VCaP (cell line): ENCODE data around the gene GFI1B.

ENCODE experiments used
- H3K27ac ChIP-seq: fragments of 450-650 bp; 2 replicates; pipeline ENCODE4 v1.5.1; 2017
- TF ChIP-seq, protein P1 (sequence below): fragments of 450-650 bp; conservative IDR thresholded peaks from 2 replicates; pipeline ENCODE4 v1.5.1; 2017; ENCODE audit warnings: mild to moderate bottlenecking, moderate library complexity

GFI1B gene

DNA sequence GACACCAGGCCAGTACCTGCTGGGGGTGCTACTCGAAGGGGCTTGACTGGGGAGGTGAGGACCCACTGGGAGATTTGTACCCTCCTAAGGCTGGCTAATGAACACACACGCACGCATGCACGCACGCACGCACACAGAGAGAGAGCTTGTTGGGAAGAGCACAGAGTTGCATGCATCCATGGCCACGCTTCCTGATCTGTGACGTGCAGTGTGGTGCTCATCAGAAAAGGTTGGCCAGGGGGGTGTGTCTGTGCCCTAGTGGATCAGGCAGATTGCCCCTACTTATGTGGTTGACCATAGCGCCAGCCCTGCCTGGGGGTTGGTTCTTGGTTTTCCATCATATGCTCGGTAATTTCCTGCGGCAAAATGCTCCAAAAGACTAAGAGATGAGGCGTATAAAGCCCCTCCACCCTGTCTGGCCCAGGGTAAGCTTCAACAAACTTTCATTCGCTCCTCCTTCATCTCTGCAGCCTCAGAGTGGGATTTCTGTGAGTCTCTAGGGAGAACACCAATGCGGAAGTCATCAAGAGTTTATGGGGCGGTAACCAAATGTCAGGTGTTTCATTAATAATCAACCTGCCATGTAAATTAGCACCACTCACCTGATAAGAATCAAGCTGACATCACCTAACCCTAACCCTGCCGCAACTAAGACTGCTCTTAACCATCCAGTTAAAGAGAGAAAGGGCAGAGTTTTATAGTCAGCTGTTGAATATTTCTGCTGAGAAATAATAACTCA lies 8.0 kb upstream of the GFI1B start:
- TF ChIP-seq, protein P1, sequence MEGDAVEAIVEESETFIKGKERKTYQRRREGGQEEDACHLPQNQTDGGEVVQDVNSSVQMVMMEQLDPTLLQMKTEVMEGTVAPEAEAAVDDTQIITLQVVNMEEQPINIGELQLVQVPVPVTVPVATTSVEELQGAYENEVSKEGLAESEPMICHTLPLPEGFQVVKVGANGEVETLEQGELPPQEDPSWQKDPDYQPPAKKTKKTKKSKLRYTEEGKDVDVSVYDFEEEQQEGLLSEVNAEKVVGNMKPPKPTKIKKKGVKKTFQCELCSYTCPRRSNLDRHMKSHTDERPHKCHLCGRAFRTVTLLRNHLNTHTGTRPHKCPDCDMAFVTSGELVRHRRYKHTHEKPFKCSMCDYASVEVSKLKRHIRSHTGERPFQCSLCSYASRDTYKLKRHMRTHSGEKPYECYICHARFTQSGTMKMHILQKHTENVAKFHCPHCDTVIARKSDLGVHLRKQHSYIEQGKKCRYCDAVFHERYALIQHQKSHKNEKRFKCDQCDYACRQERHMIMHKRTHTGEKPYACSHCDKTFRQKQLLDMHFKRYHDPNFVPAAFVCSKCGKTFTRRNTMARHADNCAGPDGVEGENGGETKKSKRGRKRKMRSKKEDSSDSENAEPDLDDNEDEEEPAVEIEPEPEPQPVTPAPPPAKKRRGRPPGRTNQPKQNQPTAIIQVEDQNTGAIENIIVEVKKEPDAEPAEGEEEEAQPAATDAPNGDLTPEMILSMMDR = no peak
- H3K27ac ChIP-seq = no peak overlapping the region

DNA sequence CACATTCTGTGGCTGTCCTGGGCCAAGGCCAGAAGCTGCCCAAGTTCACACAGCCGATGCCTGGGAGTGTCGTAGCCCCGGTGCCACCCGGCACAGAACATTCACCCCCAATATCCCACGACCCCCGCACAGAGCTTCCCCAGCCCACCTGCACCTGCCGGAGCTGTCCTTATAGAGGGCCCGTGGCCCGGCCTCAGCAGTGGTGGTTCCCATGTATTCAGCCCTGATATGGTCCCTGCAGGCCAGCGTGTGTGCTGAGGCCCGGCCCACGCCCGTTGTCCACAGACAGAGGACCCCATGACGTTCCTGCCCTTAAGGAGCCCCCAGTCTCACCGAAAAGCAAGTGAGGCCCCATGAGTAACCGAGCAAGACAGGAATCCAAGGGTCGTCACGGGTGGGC lies 5.3 kb upstream of the GFI1B start:
- no peak overlapping the region; the same call in 1 of the 2 replicates for H3K27ac ChIP-seq
- TF ChIP-seq, protein P1 = no peak

DNA sequence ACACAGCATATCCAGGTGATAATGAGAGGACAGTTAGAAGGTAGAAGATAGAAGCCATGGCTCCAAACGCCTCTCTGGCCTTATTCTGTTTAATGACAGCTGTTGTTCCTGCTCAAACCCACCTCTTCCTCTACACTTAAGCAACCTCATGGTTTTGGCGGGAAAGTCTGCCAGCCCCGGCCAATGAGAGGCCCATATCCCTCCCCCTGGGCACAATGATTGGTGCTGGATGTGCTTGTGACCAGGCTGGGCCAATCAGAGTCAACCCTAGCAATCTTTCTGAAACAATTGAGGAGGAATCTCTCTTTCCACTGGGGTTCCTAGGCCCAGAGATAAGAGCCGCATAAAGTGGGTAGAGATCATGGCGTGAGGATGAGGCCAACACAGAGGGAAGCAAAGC lies 4.8 kb upstream of the GFI1B start:
- TF ChIP-seq, protein P1 = no peak
- H3K27ac ChIP-seq = no peak overlapping the region

DNA sequence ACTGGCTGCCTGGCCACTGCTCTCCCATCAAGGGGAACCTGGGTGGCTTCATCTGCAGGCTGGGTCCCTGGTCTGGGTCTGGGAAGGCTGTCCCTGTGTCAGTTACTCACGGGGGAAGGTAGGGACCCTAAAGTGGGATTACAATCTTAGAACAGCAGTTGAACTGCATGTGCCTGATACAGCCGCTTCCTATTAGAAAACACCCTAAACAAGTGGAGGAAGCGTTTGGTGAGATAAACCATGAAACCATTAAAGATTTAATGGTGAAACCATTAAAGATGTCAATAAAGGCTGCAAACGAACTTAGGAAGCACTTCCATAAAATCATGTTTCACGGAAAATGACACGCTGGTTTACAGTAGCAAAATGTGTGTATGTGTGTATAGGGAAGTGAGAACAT lies 2.5 kb upstream of the GFI1B start:
- H3K27ac ChIP-seq = no peak overlapping the region
- TF ChIP-seq, protein P1 = no peak

DNA sequence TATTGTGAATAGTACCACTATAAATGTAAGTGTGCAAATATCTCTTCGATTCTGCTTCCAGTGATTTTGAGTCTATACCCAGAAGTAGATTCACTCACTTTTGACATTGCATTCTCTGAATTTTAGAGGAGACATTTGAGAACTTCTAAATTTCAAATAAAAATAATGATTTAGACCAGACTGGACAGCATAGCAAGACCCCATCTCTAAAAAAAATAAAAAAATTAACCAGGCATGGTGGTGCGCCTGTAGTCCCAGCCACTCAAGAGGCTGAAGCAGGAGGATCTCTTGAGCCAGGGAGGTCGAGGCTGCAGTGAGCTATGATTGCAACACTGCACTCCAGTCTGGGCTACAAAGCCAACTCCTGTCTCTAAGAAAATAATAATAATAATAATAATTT lies 1.9 kb upstream of the GFI1B start:
- TF ChIP-seq, protein P1 = no peak

DNA sequence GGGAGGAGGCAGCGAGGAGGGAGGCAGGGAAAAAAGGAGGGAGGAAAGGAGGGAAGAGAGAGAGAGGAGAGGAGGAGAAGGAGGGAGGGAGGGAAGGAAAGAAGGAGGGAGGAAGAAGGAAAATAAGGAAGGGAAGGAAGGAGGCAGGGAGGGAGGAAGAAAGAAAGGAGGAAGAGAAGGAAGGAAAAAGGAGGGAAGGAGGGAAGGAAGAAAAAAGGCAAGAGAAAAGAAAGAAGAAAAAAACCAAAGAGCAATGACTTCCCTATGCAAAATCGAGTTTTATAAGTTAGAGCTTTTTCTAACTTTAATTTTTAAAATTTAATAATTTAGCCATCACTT lies 413 bp upstream of the GFI1B start:
- H3K27ac ChIP-seq = no peak overlapping the region
- TF ChIP-seq, protein P1 = no peak

More for the DNA sequence above, 1.9 kb upstream of the GFI1B start:
- no peak overlapping the region for H3K27ac ChIP-seq

DNA sequence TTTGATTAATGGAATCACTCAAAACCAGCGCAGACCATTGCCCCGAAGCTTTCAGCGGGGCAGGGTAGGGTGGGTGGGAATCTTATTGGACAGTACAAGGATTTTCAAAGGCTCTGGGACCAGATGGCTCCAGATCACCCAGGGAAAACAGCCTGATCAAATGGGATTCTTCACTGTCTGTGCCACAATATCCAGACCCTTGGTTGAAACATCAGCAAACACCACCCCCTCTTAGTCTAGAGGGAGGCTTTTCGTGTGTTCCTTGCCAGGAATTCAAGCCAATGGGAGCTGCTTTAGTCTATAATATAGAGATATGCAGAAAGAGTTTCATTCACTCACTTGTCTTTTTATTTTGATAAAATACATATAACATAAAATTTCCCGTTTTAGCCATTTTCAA lies 1.7 kb downstream of the GFI1B start:
- TF ChIP-seq, protein P1 = no peak
- no peak overlapping the region for H3K27ac ChIP-seq
